A673 (cell line): ENCODE data around the gene RAP1GAP2. TPM values are rescaled to one million over a fixed set of nuclear protein-coding genes. Genes with fewer than 3 reads are reported as not detected.

ENCODE experiments used
- BruUV-seq: library from RNA; stranded (reverse); fragments of 400-500 nt; replicated peaks from 2 replicates; lab custom pipeline; 2021; lab: Mats Ljungman, UMichigan
- CTCF ChIA-PET: fragments of 300-600 bp; sonication (Branson Sonifier 250); formaldehyde crosslinking; loops from one replicate; lab custom pipeline; 2022; ENCODE audit warnings: antibody characterized with exemption; lab: Charles Lee
- POLR2A ChIA-PET: fragments of 300-600 bp; sonication (Branson Sonifier 250); formaldehyde crosslinking; loops from one replicate; lab custom pipeline; 2022; ENCODE audit warnings: antibody characterized with exemption; ENCODE audit not compliant: low non-redundant PET; lab: Charles Lee
- DNase-seq: peaks from one replicate; pipeline ENCODE4 v3.0.0-alpha.2; 2015; ENCODE audit warnings: low spot score
- H3K27ac ChIP-seq: fragments of 200-600 bp; sonication (generic); 2 replicates; pipeline ENCODE4 v1.5.1; 2016; ENCODE audit warnings: mixed run types, low read depth, mild to moderate bottlenecking, mixed read lengths, antibody characterized with exemption, low read length; ENCODE audit not compliant: poor library complexity, severe bottlenecking
- H3K27me3 ChIP-seq: fragments of 200-600 bp; sonication (generic); replicated peaks from 2 replicates; pipeline ENCODE4 v1.6.1; 2017; ENCODE audit warnings: mixed run types, low read depth, mild to moderate bottlenecking, mixed read lengths, antibody characterized with exemption, low read length; ENCODE audit not compliant: insufficient read depth, poor library complexity
- H3K36me3 ChIP-seq: fragments of 200-600 bp; sonication (generic); 2 replicates; pipeline ENCODE4 v1.6.1; 2016; ENCODE audit warnings: mixed run types, mild to moderate bottlenecking, mixed read lengths, antibody characterized with exemption, low read length; ENCODE audit not compliant: insufficient read depth, poor library complexity, severe bottlenecking
- H3K4me1 ChIP-seq: fragments of 200-600 bp; sonication (generic); 2 replicates; pipeline ENCODE4 v1.6.1; 2017; ENCODE audit warnings: mixed run types, mild to moderate bottlenecking, mixed read lengths, antibody characterized with exemption, low read length; ENCODE audit not compliant: insufficient read depth, poor library complexity, severe bottlenecking
- H3K4me3 ChIP-seq: fragments of 200-600 bp; sonication (generic); 2 replicates; pipeline ENCODE4 v1.5.1; 2016; ENCODE audit warnings: low read depth, mixed run types, mild to moderate bottlenecking, mixed read lengths, low read length; ENCODE audit not compliant: poor library complexity, severe bottlenecking
- H3K9me3 ChIP-seq: fragments of 200-600 bp; sonication (generic); 2 replicates; pipeline ENCODE4 v1.6.1; 2016; ENCODE audit warnings: mixed run types, low read depth, mild to moderate bottlenecking, mixed read lengths, antibody characterized with exemption, low read length; ENCODE audit not compliant: poor library complexity, severe bottlenecking
- CTCF ChIP-seq: fragments of 300-800, 200-600 bp; sonication (generic); conservative IDR thresholded peaks from 2 replicates; pipeline ENCODE4 v1.5.1; 2017; ENCODE audit warnings: low read depth, mild to moderate bottlenecking, antibody characterized with exemption, low read length, moderate library complexity, mixed read lengths
- EZH2 ChIP-seq: fragments of 200-600 bp; sonication (generic); IDR thresholded peaks from 2 replicates; pipeline ENCODE4 v1.6.1; 2017; ENCODE audit warnings: borderline replicate concordance, low read depth, mild to moderate bottlenecking, mixed read lengths, antibody characterized with exemption, low read length; ENCODE audit not compliant: poor library complexity, severe bottlenecking
- intact Hi-C: fragments of 100-400 bp; cut with micrococcal nuclease; formaldehyde crosslinking; loops from one replicate; pipeline ENCODE4 v1.10.0; 2022; ENCODE audit not compliant: unreplicated experiment
- total RNA-seq: library from RNA; stranded (reverse); gene quantifications from 2 replicates; pipeline ENCODE4 v1.2.3, GENCODE V29; 2021

RAP1GAP2 gene
- total RNA-seq, 1 experiment from 2014 or later, result 0.06 TPM

GRCh38 chr17:3008336-3009288 lies 212.4 kb downstream of the RAP1GAP2 start:
- intact Hi-C loops, result no loop called here

DNA sequence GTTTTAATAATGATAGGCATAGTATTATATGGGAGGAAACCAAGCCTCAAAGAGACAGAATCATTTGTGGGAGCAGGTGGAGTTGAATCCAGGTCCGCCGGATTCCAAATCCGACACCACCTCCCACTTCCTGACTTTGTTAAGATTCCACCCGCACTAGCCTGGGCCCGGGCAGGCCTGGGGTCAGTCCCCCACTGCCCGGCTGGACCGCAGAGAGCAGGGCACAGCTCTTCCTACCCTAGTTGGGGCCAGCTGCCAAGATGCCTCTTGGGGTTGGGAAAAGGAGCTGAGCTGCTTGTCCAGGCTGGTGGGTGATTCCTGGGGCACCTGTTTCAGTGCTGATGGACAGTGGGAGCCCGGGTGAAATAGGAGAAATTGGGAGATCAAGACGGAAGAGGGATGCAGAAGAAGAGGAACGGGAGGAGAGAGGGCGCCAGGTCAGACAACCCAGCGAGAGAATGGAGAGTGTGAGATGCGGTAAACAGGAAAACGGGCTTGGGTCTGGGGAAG lies 213.2 kb downstream of the RAP1GAP2 start:
- Histone ChIP-seq H3K36me3 (no peaks in the 10 kb centered on the region), H3K27me3 (no peaks in the 10 kb centered on the region), H3K27ac (no peak overlapping the region), H3K4me1 (peaks cover 3% of the 10 kb centered on the region), H3K4me3 (no peak overlapping the region), H3K9me3 (no peaks in the 10 kb centered on the region)
- no TSS peak for BruUV-seq
- TF ChIP-seq EZH2 (no peak), CTCF (no peak)
- no peak for DNase-seq
- POLR2A ChIA-PET, result no interaction called here
- CTCF ChIA-PET, result no interaction called here
- intact Hi-C loops, result no loop called here

More at GRCh38 chr17:3008336-3009288, 212.4 kb downstream of the RAP1GAP2 start:
- no peaks in the 10 kb centered on the region for H3K27me3 ChIP-seq
- no TSS peak for BruUV-seq
- POLR2A ChIA-PET, result no interaction called here
- DNase-seq, result no peak
- H3K36me3 ChIP-seq, result no peaks in the 10 kb centered on the region
- H3K27ac ChIP-seq, result no peak overlapping the region
- peaks cover 10% of the 10 kb centered on the region for H3K4me1 ChIP-seq
- CTCF ChIA-PET, result interaction anchor here (0.5 to 1.0 kb wide), 2 partner anchors 160 to 181 kb away, joined by 3 read pairs; no protein-coding TSS in a partner anchor
- TF ChIP-seq EZH2 (no peak), CTCF (no peak)
- H3K9me3 ChIP-seq, result no peaks in the 10 kb centered on the region
- H3K4me3 ChIP-seq, result no peak overlapping the region

DNA sequence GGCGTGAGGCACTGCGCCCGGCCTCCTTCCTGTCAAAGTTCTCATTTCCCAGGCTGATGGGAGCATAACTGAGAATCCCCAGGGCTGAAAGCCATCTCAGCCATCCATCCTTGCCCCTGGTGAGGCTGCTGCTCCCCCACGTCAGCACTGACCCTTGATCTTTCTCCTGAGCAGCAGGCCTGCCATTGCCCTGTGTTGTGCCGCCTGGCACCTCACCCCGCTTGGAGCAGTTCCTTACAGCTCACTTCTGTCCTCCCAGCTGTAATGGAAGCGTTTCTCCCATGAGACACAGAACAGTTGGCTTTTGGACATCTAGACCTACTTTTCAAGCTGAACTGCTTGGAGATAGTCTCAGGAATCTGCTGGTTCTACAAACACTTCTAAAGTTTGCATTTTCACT lies 215.7 kb downstream of the RAP1GAP2 start:
- H3K36me3 ChIP-seq, result no peaks in the 10 kb centered on the region
- intact Hi-C loops, result loop anchor here (5.0 kb wide), 1 partner anchor 165 kb away; no protein-coding TSS in a partner anchor
- H3K9me3 ChIP-seq, result no peaks in the 10 kb centered on the region
- TF ChIP-seq EZH2, result no peak
- no peak for TF ChIP-seq CTCF
- no peaks in the 10 kb centered on the region for H3K27me3 ChIP-seq
- no TSS peak for BruUV-seq
- ChIA-PET CTCF (interaction anchor here (1.8 kb wide), 1 partner anchor 225 kb away, joined by 10 read pairs; no protein-coding TSS in a partner anchor), POLR2A (no interaction called here)
- no peak for DNase-seq
- no peaks in the 10 kb centered on the region for H3K4me1 ChIP-seq
- H3K4me3 ChIP-seq, result no peak overlapping the region
- H3K27ac ChIP-seq, result no peak overlapping the region
